ENCODE results near the gene MTHFS.

Gene MTHFS

GRCh38 chr15:79815468-79815867 is 81.3 kb downstream of the MTHFS start:
- no peak for DNase-seq (ENCODE audit: low read depth)

GRCh38 chr15:79812541-79812940 is 84.3 kb downstream of the MTHFS start:
- no peak for DNase-seq (ENCODE audit: low read depth)

GRCh38 chr15:79811406-79812405 is 85.1 kb downstream of the MTHFS start:
- peak; percentile 59 for DNase-seq (ENCODE audit: low read depth)

GRCh38 chr15:79804838-79805237 is 92.0 kb downstream of the MTHFS start:
- DNase-seq (ENCODE audit: low read depth): no peak

- no peak for DNase-seq (ENCODE audit: low read depth)
Observed at GRCh38 chr15:79798311-79798710, 98.5 kb downstream of the MTHFS start.

All from fibroblast of gingiva (primary cell).